GM12891 (cell line): ENCODE measurements around the gene NCAN.

Experiments
- POLR2A ChIP-seq: IDR thresholded peaks from 2 replicates; pipeline ENCODE4 v1.6.1; 2011; ENCODE audit warnings: low read depth, low read length, control low read depth
- POLR2AphosphoS5 ChIP-seq: IDR thresholded peaks from 2 replicates; pipeline ENCODE4 v1.6.1; 2011; ENCODE audit warnings: low read depth, low read length, control low read depth
- TAF1 ChIP-seq: IDR thresholded peaks from 2 replicates; pipeline ENCODE4 v1.6.1; 2011; ENCODE audit warnings: low read depth, low read length, control low read depth

GRCh38 chr19:19192910-19193423 lies 18.8 kb upstream of the NCAN start:
- peak; percentile 51; the same call in 1 of the 2 replicates for TF ChIP-seq POLR2A
- TF ChIP-seq POLR2AphosphoS5: no peak
- 0 out of 2 replicates have a peak, but pooled peaks have one; percentile 32 for TF ChIP-seq TAF1
